GM19463 (cell line): Measurements from ENCODE around the gene WRNIP1.

Experiments
- ATAC-seq: cut with Tn5 transposase; IDR thresholded peaks from one replicate; pipeline ENCODE4 v1.9.1; 2021; ENCODE audit warnings: mild to moderate bottlenecking, moderate library complexity; ENCODE audit not compliant: unreplicated experiment

Gene WRNIP1

GRCh38 chr6:2803731-2804429 lies 38.7 kb downstream of the WRNIP1 start:
- ATAC-seq, result no peak

- no peak for ATAC-seq
Observed at GRCh38 chr6:2804516-2804915, 39.3 kb downstream of the WRNIP1 start.

GRCh38 chr6:2805031-2805430 lies 39.8 kb downstream of the WRNIP1 start:
- ATAC-seq, result no peak

- ATAC-seq, result no peak
Observed at GRCh38 chr6:2806644-2807043, 41.5 kb downstream of the WRNIP1 start.

GRCh38 chr6:2807342-2808090 lies 42.3 kb downstream of the WRNIP1 start:
- ATAC-seq, result no peak

- ATAC-seq, result no peak
Observed at GRCh38 chr6:2809015-2809414, 43.8 kb downstream of the WRNIP1 start.

- ATAC-seq, result no peak
Observed at GRCh38 chr6:2810092-2810671, 45.0 kb downstream of the WRNIP1 start.

GRCh38 chr6:2812695-2813094 lies 47.5 kb downstream of the WRNIP1 start:
- ATAC-seq, result no peak

- no peak for ATAC-seq
Observed at GRCh38 chr6:2816158-2816557, 51.0 kb downstream of the WRNIP1 start.

GRCh38 chr6:2817903-2818443 lies 52.8 kb downstream of the WRNIP1 start:
- ATAC-seq, result no peak

- ATAC-seq, result no peak
Observed at GRCh38 chr6:2818593-2818992, 53.4 kb downstream of the WRNIP1 start.

GRCh38 chr6:2819115-2819514 lies 53.9 kb downstream of the WRNIP1 start:
- no peak for ATAC-seq

GRCh38 chr6:2819978-2820377 lies 54.8 kb downstream of the WRNIP1 start:
- ATAC-seq, result no peak

GRCh38 chr6:2820415-2820814 lies 55.2 kb downstream of the WRNIP1 start:
- ATAC-seq, result no peak

GRCh38 chr6:2821554-2821953 lies 56.4 kb downstream of the WRNIP1 start:
- no peak for ATAC-seq

GRCh38 chr6:2823104-2823850 lies 58.1 kb downstream of the WRNIP1 start:
- no peak for ATAC-seq

GRCh38 chr6:2826131-2826530 lies 60.9 kb downstream of the WRNIP1 start:
- no peak for ATAC-seq

GRCh38 chr6:2827142-2827541 lies 61.9 kb downstream of the WRNIP1 start:
- ATAC-seq, result no peak

- ATAC-seq, result no peak
Observed at GRCh38 chr6:2828629-2829028, 63.4 kb downstream of the WRNIP1 start.

GRCh38 chr6:2829253-2829652 lies 64.1 kb downstream of the WRNIP1 start:
- no peak for ATAC-seq

- no peak for ATAC-seq
Observed at GRCh38 chr6:2830183-2830582, 65.0 kb downstream of the WRNIP1 start.
